ENCODE results near the gene DNAH11.
A peak's percentile ranks its signal among the peaks of the same experiment; 100 is the strongest.
"Not testable (repeated sequence)": the region's sequence is repeated elsewhere in the genome, so short reads cannot be mapped to it uniquely, and the experiment has no call there.

Gene DNAH11

DNA sequence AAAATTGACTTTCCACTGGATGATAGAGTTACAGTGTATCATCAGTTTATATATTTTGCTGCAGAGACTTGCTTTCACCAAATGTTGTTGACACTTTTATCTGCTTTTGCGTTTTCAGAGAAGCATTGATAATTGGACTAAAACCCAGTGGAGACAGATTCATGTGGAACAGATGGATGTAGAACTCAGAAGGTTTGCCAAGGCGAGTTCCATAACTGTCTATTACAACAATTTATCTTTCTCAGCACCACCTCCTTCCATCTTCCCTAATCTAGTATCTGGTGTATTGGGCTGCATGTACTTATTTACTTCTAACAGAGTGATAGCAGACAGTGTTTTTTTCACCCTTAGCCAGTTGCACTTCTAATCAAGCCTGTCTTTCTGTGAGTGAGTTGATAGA, 73.3 kb downstream of the DNAH11 start:
- DNase-seq (ENCODE audit: insufficient read length, low spot score) (no peak), FAIRE-seq (no peak)

DNA sequence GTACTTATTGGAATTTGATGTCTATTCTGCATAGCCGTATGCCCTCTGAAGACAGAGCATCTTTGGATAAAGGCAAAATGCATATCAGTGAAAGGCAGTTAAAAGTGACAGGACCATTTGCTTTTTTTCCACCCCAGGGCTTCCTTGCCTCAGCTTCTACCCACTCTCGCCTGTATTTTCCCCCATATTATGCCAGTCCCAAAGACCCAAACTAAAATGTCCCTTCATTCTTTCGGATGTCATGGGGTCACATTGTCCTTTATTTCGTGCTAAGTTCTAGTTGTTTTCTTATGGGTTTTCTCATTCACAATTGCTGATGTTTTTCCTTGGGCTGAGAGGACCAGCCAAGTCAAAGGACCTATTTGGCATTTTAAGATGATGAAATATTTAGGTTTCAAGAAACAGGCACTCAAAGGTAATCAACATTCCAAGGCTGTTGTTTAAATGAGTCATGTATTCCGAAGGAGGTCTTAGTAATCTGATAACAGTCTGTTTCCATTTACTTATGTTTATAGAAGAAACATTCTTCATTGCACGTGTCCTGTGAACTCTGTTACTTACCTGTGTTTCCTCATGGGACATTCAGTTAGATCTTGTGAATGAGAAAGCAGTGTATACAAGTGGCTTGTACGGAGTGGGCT, 74.1 kb downstream of the DNAH11 start:
- FAIRE-seq (no peak), DNase-seq (ENCODE audit: insufficient read length, low spot score) (peak; percentile 57)

DNA sequence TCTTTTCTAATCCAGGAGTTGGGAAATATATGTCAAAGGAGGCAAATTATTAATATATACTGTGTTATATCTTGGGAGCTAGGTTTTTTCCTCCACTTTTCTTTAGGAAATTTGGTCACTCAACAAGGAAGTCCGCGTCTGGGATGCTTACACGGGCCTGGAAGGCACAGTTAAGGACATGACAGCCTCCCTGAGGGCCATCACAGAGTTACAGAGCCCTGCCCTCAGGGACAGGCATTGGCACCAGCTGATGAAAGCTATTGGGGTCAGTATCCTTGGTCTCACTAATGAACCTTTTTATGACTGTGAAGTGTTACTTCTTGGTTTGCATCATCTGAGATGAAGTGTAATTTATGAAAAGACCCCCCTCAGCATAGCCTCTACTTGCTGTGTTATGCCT, 74.7 kb downstream of the DNAH11 start:
- FAIRE-seq (no peak), DNase-seq (ENCODE audit: insufficient read length, low spot score) (no peak)

DNA sequence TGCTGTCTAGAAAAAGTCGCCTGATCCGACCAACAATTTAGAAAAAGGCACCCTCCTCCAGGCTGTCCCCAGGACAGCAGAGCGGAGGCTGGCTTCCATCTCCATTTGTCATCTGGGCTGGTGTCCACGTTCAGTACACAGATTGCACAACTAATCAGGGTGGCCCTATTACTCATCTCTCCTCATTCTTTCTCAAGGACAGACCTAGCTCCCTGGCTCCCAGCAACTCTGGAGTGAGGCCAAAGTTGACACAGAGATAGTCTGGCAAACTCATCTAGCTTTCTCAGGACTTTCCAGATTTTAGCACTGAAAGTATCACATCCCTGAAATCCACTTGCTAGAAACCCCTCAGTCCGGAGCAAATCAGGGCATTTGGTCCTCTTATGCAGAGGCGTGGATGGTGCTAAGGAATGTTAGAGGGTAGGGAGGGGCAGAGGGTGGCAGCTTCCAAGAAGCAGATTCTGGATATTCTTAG, 75.1 kb downstream of the DNAH11 start:
- FAIRE-seq = peak; percentile 84
- DNase-seq (ENCODE audit: insufficient read length, low spot score) = peak; percentile 68

DNA sequence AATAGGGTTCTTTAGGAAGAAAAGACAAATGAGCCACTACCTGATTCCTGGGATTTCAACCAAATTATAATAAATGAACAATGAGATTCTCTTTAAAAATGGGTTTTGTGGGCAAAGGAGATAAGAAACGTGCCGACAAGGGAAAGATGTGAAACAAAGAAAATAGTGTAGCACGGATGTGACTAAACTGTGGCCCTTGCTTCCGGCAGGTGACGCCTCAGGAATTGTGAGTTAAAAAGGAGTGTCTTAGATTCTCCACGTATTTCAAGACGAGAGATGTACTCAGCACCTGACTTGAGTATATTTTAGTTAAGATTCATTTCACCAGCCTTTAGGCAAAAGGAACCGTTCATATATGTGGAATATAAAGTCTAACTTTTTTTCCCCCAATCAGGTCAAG, 75.9 kb downstream of the DNAH11 start:
- no peak for FAIRE-seq
- no peak for DNase-seq (ENCODE audit: insufficient read length, low spot score)

DNA sequence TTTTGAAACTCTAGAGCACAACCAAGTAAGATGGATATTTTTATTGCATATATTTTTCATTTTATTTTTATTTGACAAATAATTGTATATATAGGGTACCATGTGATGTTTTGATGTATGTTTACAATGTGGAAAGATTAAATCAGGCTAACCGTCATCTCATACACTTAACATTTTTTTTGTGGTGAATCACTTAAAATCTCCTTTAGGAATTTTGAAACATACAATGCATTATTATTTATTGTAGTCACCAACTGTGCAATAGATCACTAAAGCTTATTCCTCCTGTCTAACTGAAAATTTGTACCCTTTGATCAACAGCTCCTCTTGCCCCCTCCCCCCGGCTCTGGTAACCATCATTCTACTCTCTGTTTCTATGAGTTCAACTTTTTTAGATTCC, 77.2 kb downstream of the DNAH11 start:
- DNase-seq (ENCODE audit: insufficient read length, low spot score) = no peak
- FAIRE-seq = no peak

DNA sequence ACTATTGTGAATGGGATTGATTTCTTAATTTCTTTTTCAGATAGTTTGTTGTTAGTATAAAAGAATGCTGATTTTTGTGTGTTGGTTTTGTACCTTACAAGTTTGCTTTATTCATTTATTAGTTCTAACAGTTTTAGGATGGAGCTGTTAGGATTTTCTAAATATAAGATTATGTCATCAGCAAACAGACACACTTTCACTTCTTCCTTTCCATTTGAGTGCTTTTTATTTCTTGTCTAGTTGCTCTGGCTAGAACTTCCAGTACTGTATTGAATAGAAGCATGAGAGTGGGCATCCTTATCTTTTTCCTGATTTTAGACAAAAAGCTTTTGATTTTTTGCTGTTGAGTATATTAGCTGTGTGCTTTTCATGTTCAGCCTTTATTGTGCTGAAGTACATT, 81.5 kb downstream of the DNAH11 start:
- no peak for DNase-seq (ENCODE audit: insufficient read length, low spot score)
- no peak for FAIRE-seq

DNA sequence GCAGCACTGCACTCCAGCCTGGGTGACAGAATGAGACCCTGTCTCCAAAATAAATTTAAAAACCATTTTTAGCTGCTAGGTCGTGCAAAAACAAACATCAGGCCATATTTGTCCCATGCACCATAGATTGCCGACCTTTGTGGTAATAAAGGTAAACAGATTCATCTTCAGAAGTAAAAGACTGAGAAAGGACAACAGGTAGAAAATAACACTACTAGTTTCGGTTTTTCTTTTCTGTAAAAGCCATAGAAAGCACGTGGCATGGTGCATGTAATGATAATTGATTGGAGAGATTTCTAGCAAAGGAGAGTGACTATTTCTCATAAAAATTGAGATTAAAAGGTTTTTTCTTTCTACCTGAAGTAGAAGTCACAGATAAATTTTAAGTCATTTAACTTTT, 93.9 kb downstream of the DNAH11 start:
- FAIRE-seq (no peak), DNase-seq (ENCODE audit: insufficient read length, low spot score) (no peak)

DNA sequence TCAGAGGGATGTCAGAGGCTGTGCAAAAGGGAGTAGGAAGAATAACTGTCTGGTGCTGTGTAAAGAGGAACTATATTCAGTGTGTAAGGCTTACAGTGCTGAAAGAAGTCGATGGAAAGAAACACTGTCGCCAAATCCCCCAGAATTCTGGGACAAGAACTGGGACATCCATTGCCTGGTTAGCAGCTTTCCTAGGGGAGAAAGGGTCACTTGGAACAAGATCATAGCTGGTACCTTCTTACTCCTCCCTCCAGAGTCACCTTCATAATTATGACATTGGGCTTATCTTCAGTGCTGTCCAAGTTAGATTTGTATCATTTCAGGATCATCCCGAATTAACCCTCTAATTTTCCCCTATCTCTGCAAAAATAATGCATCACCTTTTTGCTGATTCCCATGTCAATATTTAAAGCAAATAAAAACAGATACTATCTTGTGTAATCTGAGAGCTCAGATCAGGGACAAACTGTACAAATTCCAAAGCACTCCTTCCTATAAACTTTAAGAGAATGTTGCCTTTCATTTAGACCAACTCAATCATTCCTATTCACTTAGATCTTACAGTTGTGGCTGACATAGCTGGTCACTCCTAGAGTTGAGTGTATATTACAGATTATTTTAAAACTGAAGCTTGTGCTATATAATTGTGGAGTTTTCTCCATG, 96.5 kb downstream of the DNAH11 start:
- DNase-seq (ENCODE audit: insufficient read length, low spot score) = no peak

DNA sequence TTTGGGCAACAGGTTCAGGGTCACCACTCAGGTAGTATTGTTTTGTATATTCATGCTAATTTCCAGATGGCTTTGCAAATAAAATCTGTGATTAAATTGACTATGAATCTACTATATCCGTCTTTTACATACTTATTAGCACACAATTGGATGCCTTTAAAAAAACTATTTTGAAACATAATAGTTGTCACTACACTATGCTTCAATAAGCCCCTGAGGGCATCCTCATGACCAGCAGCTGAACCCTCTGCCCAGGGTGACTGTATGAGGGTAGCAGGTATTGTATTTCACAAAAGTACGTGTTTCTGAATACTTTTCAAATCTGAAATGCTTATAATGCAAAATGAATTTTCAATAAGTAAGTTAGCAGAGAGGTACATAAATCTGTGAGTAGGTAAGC, 97.3 kb downstream of the DNAH11 start:
- DNase-seq (ENCODE audit: insufficient read length, low spot score) (no peak), FAIRE-seq (no peak)

More for the DNA sequence above, 96.5 kb downstream of the DNAH11 start:
- no peak for FAIRE-seq

DNA sequence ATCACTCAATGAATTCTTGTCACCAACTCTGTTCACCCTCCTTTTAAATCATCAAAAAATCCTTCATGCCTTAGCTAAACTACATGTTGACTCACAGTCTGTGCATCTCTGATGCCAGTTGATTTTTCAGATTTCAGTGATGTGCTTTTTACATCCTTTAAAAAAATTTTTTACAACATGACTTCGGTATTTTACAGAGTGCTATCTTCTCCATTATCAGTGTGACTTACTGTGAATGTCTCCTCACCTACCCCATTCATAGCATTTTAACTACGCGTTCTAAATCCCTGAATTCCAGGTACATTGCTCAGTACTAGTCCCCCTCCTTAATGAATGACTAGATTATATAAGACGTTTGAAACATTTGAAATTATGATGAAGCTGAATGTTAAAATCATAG, 98.7 kb downstream of the DNAH11 start:
- FAIRE-seq (peak; percentile 20), DNase-seq (ENCODE audit: insufficient read length, low spot score) (no peak)

DNA sequence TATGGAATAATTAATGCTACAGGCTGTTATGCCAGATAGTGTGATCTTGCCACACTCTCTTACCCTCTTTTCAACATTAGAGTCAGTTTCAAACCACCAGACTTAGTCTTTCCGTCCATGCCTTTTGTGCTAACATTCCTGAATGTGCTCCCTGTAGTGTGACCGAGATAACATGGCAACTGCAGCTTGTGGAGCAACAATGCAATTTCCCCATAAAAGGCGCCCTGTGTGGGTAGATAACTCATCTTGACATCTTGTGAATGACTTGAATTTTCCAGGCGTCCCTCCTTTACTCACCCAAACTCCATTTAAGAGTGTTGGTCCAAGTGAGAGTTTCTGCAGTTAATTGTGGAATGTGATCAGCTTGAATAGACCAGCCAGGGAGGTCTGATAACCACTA, 99.6 kb downstream of the DNAH11 start:
- DNase-seq (ENCODE audit: insufficient read length, low spot score) (no peak), FAIRE-seq (no peak)

DNA sequence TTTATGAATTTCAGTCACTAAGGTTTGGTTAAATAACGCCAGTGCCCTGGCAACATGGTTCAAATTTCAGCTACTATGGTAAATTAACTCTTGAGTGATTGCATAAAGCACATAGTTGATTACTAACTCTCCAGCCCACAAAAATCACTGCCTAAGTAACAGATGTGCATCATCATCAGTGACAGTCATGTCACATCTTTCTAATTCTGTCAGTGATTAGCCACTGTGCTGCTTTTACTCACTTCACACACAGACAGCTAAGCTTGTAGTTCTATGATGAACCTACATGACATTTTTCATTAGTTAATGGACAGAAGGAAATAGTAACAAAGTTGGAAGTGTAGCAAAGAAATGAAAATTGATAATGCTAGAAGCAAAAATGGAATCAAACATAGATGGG, 108.9 kb downstream of the DNAH11 start:
- peak; percentile 38 for FAIRE-seq
- DNase-seq (ENCODE audit: insufficient read length, low spot score) = no peak

DNA sequence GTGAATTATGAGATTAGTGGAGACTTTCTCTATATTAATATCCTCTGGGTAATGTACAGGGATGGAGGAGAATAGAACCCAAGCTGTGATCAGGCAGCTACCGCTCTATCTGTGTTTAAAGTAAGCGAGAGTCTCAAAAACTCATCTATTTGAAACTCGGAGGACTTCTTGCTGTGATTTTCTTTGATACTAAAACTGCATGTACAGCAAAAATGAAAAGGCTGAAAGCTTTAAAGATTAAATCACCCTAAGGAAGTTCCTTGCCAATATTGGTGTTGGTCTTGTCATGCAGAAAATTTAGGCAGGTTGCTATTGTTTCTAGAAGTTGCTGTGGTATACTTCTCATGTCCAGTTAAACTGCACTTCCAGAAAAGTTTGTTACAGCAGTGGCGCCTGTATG, 110.8 kb downstream of the DNAH11 start:
- no peak for DNase-seq (ENCODE audit: insufficient read length, low spot score)
- no peak for FAIRE-seq

DNA sequence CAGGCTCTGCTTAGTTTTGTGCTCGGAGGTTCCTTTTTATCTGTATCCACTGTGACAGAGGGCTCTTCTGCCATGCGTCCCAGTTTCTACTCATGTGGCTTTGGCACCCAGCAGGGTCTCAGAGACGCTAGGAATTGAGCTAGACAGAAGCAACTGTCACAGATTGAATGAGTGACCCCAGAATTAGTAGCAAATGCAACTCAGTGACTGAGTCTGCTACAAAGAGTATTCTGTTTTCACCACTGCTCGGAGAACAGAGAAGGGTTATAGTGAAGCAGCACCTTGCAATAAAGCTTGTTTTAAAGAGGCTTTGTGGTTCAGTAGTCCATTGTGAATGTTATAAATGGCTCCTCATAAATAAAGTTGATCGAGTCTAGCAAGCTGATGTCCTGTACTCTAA, 113.2 kb downstream of the DNAH11 start:
- DNase-seq (ENCODE audit: insufficient read length, low spot score) (no peak), FAIRE-seq (no peak)

DNA sequence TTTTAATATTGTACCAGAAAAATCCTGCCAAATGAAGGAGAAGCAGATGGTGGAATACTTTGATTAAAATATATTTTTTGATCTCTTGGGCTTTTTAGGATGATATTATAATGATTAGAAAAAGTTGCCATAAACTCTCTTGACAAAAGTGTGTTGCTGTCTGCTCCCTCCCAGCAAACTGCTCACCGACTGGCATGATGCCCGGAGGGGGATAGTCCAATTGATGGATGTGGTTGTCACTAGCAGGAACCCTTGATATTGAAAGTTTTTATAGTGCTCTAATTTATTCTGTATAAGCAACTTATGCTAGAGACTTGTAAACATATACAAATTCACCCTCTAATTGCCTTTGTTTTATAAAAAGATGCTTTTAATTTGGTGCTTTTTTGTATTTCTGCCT, 114.0 kb downstream of the DNAH11 start:
- DNase-seq (ENCODE audit: insufficient read length, low spot score) = no peak
- FAIRE-seq = no peak

DNA sequence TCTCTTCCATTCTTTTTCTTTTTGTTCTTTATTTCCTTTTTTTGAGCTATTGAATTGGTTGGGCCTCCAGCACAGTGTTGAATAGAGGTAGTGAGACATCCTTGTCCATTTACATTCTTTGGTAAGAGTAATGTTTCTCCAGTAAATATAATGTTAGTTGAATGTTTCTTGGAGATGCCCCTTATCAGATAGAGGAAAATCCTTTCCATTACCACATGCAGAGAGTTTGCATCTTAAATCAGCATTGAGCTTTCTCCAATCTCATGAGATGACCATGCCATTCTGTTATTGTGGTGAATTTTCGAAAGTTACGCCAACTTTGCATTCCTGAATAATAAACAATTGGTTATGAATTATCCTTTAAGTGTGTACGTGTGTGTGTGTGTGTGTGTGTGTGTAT, 127.7 kb downstream of the DNAH11 start:
- no peak for DNase-seq (ENCODE audit: insufficient read length, low spot score)
- peak; percentile 4 for FAIRE-seq

DNA sequence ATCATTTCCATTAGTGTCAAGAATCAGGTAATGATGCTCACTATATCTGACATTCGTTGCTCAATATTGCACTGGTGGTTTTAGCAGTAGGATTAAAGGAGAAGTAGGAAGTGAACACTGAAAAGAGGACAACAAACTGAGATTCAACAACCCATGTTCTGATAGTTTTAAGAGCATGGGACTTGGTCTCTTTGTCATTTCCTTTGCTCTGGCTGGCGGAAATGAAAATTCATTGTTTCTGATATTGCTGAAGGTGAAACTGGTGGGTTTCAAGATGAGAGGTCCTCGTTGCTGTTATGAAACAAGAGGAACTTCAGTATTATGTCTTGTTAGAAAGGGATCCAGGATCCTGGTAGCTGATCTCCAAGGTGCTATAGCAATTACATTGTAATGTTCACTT, 129.0 kb downstream of the DNAH11 start:
- DNase-seq (ENCODE audit: insufficient read length, low spot score) = no peak
- FAIRE-seq = no peak

DNA sequence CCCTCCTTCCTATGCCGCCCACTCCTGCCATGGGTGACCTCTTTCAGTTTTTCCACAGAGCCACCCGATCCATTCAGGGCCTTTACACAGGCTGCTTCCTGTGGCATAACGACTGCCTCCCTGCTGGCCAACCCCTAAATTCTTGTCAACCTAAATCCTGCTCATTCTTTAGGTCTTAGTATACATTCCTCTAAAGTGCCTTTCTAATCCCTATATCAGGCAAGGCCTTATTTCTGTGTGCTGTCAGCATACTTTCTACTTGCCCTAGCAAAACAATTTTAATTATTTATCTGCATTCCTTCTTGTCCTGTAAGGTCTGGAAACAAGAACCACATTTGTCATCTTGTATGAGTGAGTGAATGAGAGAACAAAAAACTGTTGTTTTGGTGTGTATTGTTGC, 132.4 kb downstream of the DNAH11 start:
- DNase-seq (ENCODE audit: insufficient read length, low spot score) (peak; percentile 25), FAIRE-seq (peak; percentile 69)

DNA sequence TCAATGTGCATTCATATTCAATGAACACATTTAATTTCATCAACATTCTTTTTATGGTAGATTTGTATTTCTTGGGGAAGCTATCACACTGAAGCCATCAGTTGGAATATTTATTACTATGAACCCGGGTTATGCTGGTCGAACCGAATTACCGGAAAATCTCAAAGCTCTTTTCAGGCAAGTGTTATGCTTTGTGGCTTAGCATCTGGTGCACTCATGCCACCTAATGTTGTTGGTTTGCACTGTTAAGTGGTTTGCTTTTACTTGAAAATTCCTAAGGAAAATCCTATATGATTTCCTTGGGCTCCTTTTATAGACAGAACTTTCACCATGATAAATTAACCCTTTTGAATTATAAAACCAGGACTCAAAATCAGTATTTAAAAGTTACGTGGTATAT, 147.9 kb downstream of the DNAH11 start:
- DNase-seq (ENCODE audit: insufficient read length, low spot score) (peak; percentile 22), FAIRE-seq (no peak)

DNA sequence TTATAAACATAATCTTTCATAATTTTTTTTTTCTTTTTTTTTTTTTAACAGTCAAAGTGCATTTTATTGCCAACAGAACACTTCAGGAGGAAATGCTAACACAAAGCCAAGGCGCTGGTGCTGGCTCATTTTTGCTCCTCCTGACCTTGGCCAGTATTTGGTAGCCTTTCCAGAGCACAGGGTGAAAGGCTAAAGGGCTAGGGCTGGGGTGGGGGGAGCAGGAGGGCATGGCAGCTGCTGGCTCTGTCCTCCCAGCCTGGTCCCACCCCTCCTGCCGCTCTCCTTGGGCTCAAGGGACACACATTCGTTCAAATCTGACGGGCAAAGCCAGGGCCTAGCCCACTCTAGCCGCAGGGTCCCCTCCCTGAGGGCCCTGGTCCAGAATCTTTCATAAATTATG, 148.3 kb downstream of the DNAH11 start:
- DNase-seq (ENCODE audit: insufficient read length, low spot score); FAIRE-seq: not testable (repeated sequence)

DNA sequence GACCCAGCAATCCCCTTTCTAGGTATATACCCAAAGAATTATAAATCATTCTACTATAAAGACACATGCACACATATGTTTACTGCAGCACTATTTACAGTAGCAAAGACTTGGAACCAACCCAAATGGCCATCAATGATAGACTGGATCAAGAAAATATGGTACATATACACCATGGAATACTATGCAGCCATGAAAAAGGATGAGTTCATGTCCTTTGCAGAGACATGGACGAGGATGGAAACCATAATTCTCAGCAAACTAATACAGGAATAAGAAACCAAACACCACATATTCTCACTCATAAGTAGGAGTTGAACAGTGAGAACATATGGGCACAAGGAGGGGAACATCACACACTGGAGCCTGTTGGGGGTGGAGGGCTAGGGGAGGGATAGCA, 157.7 kb downstream of the DNAH11 start:
- not testable (repeated sequence) for FAIRE-seq; DNase-seq (ENCODE audit: insufficient read length, low spot score)

DNA sequence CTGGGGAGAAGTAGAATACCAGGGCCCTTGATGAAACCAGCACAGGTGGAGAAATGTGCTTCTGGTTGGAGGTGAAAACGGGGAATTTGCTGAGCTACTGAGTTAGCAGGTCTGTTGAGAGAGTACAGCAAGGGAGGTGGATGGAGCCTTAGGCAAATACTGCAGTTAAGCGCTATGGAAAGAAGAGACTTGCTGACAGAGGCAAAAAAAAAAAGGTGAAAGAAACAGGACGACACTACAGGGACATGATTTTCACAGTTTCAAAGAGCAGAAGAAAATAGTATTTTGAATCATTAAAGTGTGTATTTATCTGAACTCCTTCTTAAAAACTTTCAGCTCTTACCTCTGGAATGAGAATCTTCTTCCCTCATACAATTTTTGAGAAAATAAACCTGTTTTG, 159.5 kb downstream of the DNAH11 start:
- FAIRE-seq (no peak), DNase-seq (ENCODE audit: insufficient read length, low spot score) (no peak)
